Bronchial epithelial cell (primary cell): Measurements from ENCODE around the gene BOLA3. TPM values are rescaled to one million over a fixed set of nuclear protein-coding genes. Genes with fewer than 3 reads are reported as not detected.

Experiments
- DNase-seq: peaks from one replicate; pipeline ENCODE4 v3.0.0-alpha.2; 2010; ENCODE audit warnings: low read depth
- FAIRE-seq: peaks from 2 replicates; lab custom pipeline; 2011; peaks lifted over from hg19 to GRCh38; lab: Jason Lieb, UNC
- H3K27me3 ChIP-seq: 2 replicates; pipeline ENCODE4 v1.5.1; 2011; ENCODE audit warnings: low read length; ENCODE audit not compliant: control insufficient read depth, insufficient read depth
- H3K36me3 ChIP-seq: 2 replicates; pipeline ENCODE4 v1.5.1; 2011; ENCODE audit warnings: low read length; ENCODE audit not compliant: control insufficient read depth, insufficient read depth
- H3K4me3 ChIP-seq: 2 replicates; pipeline ENCODE4 v1.5.1; 2011; ENCODE audit warnings: mild to moderate bottlenecking, low read depth, low read length, control low read depth
- total RNA-seq: library from RNA; depleted of rRNA; stranded (reverse); fragments of >200 nt; gene quantifications from 2 replicates; pipeline ENCODE4 v1.2.1, GENCODE V29; 2014
- TF ChIP-seq, protein P1 (sequence below): IDR thresholded peaks from 2 replicates; pipeline ENCODE4 v1.5.1; 2011; ENCODE audit warnings: mild to moderate bottlenecking, moderate library complexity, low read length, control low read depth, inconsistent platforms; ENCODE audit not compliant: insufficient read depth, severe bottlenecking

BOLA3 gene
- total RNA-seq, 1 donor from 2014 or later, result 31.1 TPM

DNA sequence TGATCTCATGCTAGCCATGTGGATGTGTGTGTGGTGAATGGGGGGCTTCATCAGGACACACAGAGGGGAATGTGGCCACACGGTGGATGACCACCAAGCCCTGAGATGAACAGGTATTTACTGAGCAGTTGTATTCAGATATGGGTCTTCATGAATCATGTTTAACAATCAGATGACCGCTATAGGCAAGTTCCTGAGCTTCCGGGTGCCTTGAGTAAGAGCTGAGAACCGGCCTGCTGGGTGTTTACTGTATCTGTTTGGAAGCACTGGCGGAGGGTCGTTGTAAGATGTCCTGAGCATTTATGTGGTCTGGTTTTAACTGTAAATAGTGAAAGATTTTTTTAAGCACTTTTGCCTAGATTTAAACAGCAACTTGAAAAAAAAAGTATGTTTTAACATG lies 43.9 kb downstream of the BOLA3 start:
- TF ChIP-seq, protein P1, sequence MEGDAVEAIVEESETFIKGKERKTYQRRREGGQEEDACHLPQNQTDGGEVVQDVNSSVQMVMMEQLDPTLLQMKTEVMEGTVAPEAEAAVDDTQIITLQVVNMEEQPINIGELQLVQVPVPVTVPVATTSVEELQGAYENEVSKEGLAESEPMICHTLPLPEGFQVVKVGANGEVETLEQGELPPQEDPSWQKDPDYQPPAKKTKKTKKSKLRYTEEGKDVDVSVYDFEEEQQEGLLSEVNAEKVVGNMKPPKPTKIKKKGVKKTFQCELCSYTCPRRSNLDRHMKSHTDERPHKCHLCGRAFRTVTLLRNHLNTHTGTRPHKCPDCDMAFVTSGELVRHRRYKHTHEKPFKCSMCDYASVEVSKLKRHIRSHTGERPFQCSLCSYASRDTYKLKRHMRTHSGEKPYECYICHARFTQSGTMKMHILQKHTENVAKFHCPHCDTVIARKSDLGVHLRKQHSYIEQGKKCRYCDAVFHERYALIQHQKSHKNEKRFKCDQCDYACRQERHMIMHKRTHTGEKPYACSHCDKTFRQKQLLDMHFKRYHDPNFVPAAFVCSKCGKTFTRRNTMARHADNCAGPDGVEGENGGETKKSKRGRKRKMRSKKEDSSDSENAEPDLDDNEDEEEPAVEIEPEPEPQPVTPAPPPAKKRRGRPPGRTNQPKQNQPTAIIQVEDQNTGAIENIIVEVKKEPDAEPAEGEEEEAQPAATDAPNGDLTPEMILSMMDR, result no peak
- no peak overlapping the region for H3K4me3 ChIP-seq
- H3K36me3 ChIP-seq, result peaks cover 15% of the 10 kb centered on the region
- no peak for DNase-seq
- peak; percentile 18 for FAIRE-seq
- H3K27me3 ChIP-seq, result no peaks in the 10 kb centered on the region

DNA sequence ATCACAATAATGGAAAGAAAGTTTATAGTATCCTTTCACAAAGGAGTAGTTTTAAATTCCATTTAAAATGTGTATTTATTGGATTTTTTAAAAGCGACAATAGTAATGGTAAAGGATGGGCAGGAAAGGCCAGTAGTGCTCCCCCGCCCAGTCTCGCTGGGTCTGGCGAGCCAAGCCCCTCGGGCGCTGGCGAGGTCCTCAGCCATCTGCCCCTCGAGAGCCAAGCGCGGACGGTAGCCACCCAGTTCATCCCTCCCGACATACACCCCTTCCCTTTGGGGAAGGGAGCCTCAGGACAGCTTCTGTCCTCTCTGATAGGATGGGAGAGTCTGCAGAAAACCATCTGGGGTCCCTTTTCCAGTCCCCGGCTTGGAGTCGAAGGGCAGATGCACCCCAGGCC lies 45.2 kb downstream of the BOLA3 start:
- Histone ChIP-seq H3K4me3 (no peak overlapping the region), H3K27me3 (no peaks in the 10 kb centered on the region), H3K36me3 (peaks cover 16% of the 10 kb centered on the region)
- TF ChIP-seq, protein P1, result no peak
- no peak for FAIRE-seq
- no peak for DNase-seq

DNA sequence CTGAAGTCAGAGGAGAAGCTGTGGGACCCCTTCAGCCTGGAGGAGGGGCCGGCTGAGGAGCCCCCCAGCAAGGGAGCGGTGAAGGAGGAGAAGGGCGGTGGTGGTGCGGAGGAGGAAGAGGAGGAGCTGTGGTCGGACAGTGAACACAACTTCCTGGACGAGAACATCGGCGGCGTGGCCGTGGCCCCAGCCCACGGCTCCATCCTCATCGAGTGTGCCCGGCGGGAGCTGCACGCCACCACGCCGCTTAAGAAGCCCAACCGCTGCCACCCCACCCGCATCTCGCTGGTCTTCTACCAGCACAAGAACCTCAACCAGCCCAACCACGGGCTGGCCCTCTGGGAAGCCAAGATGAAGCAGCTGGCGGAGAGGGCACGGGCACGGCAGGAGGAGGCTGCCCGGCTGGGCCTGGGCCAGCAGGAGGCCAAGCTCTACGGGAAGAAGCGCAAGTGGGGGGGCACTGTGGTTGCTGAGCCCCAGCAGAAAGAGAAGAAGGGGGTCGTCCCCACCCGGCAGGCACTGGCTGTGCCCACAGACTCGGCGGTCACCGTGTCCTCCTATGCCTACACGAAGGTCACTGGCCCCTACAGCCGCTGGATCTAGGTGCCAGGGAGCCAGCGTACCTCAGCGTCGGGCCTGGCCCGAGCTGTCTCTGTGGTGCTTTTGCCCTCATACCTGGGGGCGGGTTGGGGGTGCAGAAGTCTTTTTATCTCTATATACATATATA lies 46.0 kb downstream of the BOLA3 start:
- H3K27me3 ChIP-seq, result no peaks in the 10 kb centered on the region
- peaks cover 16% of the 10 kb centered on the region for H3K36me3 ChIP-seq
- DNase-seq (no peak), FAIRE-seq (no peak)
- H3K4me3 ChIP-seq, result no peak overlapping the region
- TF ChIP-seq, protein P1, result no peak

DNA sequence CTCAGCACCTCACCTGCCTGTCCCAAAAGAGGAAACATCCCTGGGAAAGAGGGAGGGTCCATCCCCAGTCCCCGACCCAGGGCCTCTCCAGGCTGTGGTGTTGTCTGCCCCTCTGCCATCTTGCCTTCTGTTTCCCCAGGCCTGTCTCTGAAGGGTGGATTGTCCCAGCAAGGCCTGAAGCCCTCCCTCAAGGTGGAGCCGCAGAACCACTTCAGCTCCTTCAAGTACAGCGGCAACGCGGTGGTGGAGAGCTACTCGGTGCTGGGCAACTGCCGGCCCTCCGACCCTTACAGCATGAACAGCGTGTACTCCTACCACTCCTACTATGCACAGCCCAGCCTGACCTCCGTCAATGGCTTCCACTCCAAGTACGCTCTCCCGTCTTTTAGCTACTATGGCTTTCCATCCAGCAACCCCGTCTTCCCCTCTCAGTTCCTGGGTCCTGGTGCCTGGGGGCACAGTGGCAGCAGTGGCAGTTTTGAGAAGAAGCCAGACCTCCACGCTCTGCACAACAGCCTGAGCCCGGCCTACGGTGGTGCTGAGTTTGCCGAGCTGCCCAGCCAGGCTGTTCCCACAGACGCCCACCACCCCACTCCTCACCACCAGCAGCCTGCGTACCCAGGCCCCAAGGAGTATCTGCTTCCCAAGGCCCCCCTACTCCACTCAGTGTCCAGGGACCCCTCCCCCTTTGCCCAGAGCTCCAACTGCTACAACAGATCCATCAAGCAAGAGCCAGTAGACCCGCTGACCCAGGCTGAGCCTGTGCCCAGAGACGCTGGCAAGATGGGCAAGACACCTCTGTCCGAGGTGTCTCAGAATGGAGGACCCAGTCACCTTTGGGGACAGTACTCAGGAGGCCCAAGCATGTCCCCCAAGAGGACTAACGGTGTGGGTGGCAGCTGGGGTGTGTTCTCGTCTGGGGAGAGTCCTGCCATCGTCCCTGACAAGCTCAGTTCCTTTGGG lies 47.2 kb downstream of the BOLA3 start:
- peaks cover 16% of the 10 kb centered on the region for H3K36me3 ChIP-seq
- no peak overlapping the region for H3K4me3 ChIP-seq
- FAIRE-seq, result no peak
- H3K27me3 ChIP-seq, result no peaks in the 10 kb centered on the region
- DNase-seq, result no peak
- TF ChIP-seq, protein P1, result no peak

DNA sequence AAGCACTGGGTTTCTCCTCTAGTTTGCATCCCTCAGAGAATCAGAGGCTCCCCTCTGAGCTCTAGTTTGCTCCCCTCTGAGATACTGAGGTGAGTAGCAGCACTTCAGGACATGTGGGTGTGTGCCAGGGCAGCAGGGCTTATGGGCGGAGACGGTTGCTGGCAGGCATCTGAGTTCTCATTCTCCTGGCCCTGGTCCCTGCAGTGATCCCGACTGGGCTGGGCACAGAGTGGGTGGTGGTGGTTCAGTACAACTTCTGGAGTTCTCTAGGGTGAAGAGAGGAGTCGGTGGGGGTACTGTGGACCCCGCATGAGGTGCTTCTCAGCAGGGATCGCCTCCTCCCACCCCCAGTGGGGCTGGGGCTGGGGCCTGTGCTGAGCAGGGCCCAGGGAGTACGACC lies 47.9 kb downstream of the BOLA3 start:
- DNase-seq (no peak), FAIRE-seq (no peak)
- peaks cover 17% of the 10 kb centered on the region for H3K36me3 ChIP-seq
- H3K27me3 ChIP-seq, result no peaks in the 10 kb centered on the region
- TF ChIP-seq, protein P1, result no peak
- H3K4me3 ChIP-seq, result no peak overlapping the region
